SK-N-SH (cell line): ENCODE results near the gene SNED1.

Source experiments
- FOXJ3 ChIP-seq: sonication (generic); formaldehyde crosslinking; IDR thresholded peaks from 2 replicates; pipeline ENCODE4 v1.5.1; 2020; ENCODE audit warnings: mild to moderate bottlenecking, missing genetic modification reagents
- JUND ChIP-seq: IDR thresholded peaks from 2 replicates; pipeline ENCODE4 v1.4.0; 2012
- NFIC ChIP-seq: IDR thresholded peaks from 2 replicates; pipeline ENCODE4 v1.4.0; 2012; ENCODE audit warnings: borderline replicate concordance
- POLR2AphosphoS5 ChIP-seq: IDR thresholded peaks from 2 replicates; pipeline ENCODE4 v1.6.1; 2012; ENCODE audit warnings: low read depth, low read length
- RCOR1 ChIP-seq: fragments of 150-350 bp; IDR thresholded peaks from 2 replicates; pipeline ENCODE4 v1.6.1; 2017; ENCODE audit warnings: antibody characterized with exemption, low read length
- SIN3A ChIP-seq: IDR thresholded peaks from 2 replicates; pipeline ENCODE4 v1.6.1; 2012; ENCODE audit warnings: low read depth, mild to moderate bottlenecking, low read length, moderate library complexity, borderline replicate concordance
- SMC3 ChIP-seq: IDR thresholded peaks from 2 replicates; pipeline ENCODE4 v1.6.1; 2012; ENCODE audit warnings: low read depth, low read length, improper control_type of control experiment
- YY1 ChIP-seq: IDR thresholded peaks from 2 replicates; pipeline ENCODE4 v1.4.0; 2012; ENCODE audit warnings: low read depth, mild to moderate bottlenecking
- TF ChIP-seq, protein P1 (sequence below): fragments of 150-350 bp; IDR thresholded peaks from 2 replicates; pipeline ENCODE4 v1.6.1; 2016; ENCODE audit warnings: mild to moderate bottlenecking, low read depth, low read length
- TF ChIP-seq, protein P2 (sequence below): fragments of 200-600 bp; sonication (generic); IDR thresholded peaks from 2 replicates; pipeline ENCODE4 v1.6.1; 2017; ENCODE audit warnings: antibody characterized with exemption, mild to moderate bottlenecking, moderate library complexity

DNA sequence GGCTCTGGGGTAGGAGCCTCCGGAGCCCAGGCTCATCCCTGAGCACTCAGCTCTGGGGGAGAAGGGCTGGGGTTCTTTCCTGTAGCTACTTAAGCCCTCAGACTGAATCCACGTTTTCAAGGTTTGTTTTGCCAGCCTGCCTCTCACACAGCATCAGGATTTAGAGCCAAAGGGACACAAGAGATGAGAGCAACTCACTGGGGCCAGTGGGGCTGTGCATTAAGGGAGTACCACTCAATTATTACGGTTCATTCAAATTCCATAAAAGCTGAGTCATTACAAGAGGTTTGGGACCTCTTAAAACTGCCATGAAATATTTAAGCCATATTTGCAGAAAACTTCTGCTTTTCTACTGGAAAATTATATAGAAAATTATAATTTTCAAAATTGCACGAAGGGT is 17.1 kb upstream of the SNED1 start:
- TF ChIP-seq FOXJ3 (CRISPR knock-in tag) (no peak), RCOR1 (no peak), YY1 (no peak), SIN3A (no peak), SMC3 (no peak), NFIC (no peak), POLR2AphosphoS5 (no peak), JUND (no peak)
- TF ChIP-seq, protein P1, sequence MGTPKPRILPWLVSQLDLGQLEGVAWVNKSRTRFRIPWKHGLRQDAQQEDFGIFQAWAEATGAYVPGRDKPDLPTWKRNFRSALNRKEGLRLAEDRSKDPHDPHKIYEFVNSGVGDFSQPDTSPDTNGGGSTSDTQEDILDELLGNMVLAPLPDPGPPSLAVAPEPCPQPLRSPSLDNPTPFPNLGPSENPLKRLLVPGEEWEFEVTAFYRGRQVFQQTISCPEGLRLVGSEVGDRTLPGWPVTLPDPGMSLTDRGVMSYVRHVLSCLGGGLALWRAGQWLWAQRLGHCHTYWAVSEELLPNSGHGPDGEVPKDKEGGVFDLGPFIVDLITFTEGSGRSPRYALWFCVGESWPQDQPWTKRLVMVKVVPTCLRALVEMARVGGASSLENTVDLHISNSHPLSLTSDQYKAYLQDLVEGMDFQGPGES, result no peak
- TF ChIP-seq, protein P2, sequence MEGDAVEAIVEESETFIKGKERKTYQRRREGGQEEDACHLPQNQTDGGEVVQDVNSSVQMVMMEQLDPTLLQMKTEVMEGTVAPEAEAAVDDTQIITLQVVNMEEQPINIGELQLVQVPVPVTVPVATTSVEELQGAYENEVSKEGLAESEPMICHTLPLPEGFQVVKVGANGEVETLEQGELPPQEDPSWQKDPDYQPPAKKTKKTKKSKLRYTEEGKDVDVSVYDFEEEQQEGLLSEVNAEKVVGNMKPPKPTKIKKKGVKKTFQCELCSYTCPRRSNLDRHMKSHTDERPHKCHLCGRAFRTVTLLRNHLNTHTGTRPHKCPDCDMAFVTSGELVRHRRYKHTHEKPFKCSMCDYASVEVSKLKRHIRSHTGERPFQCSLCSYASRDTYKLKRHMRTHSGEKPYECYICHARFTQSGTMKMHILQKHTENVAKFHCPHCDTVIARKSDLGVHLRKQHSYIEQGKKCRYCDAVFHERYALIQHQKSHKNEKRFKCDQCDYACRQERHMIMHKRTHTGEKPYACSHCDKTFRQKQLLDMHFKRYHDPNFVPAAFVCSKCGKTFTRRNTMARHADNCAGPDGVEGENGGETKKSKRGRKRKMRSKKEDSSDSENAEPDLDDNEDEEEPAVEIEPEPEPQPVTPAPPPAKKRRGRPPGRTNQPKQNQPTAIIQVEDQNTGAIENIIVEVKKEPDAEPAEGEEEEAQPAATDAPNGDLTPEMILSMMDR, result no peak
